Small intestine (tissue), 7 donors: Measurements from ENCODE around the gene DOCK7. TPM values are rescaled to one million over a fixed set of nuclear protein-coding genes. Genes with fewer than 3 reads are reported as not detected.

Experiments used
- DNase-seq, 2 donors: peaks; one replicate each; pipeline versions ENCODE4 v3.0.0 to v3.0.0-alpha.2; 2013
- FAIRE-seq: peaks from 2 replicates; lab custom pipeline; 2012; peaks lifted over from hg19 to GRCh38; lab: Jason Lieb, UNC
- H3K27ac ChIP-seq, 3 donors: one replicate each; pipeline ENCODE4 v1.5.1; 2013; ENCODE audit warnings: low read length in 2 of 3, mild to moderate bottlenecking in 2 of 3, control low read depth in 1 of 3, inconsistent platforms in 1 of 3, low read depth in 1 of 3, moderate library complexity in 1 of 3
- H3K27me3 ChIP-seq, 3 donors: one replicate each; pipeline ENCODE4 v1.6.1; 2013; ENCODE audit warnings: low read length in 3 of 3, inconsistent platforms in 1 of 3; ENCODE audit not compliant: control insufficient read depth in 3 of 3, insufficient read depth in 3 of 3
- H3K36me3 ChIP-seq, 3 donors: one replicate each; pipeline ENCODE4 v1.6.1; 2013; ENCODE audit warnings: low read length in 3 of 3, inconsistent platforms in 1 of 3, low read depth in 1 of 3, mild to moderate bottlenecking in 1 of 3, moderate library complexity in 1 of 3; ENCODE audit not compliant: control insufficient read depth in 3 of 3, insufficient read depth in 2 of 3
- H3K4me1 ChIP-seq, 3 donors: one replicate each; pipeline ENCODE4 v1.6.1; 2013; ENCODE audit warnings: low read length in 2 of 3, inconsistent platforms in 1 of 3, low read depth in 1 of 3, mild to moderate bottlenecking in 1 of 3, moderate library complexity in 1 of 3; ENCODE audit not compliant: control insufficient read depth in 3 of 3, insufficient read depth in 2 of 3
- H3K4me3 ChIP-seq, 3 donors: one replicate each; pipeline ENCODE4 v1.5.1; 2013; ENCODE audit warnings: low read length in 3 of 3, control low read depth in 1 of 3, inconsistent platforms in 1 of 3, low read depth in 1 of 3, mild to moderate bottlenecking in 1 of 3, moderate library complexity in 1 of 3
- H3K9me3 ChIP-seq, 2 donors: one replicate each; pipeline ENCODE4 v1.6.1; 2013; ENCODE audit warnings: low read depth in 1 of 2, low read length in 1 of 2; ENCODE audit not compliant: control insufficient read depth in 2 of 2, insufficient read depth in 1 of 2
- WGBS, 3 donors: extraction: QIAGEN DNeasy Blood & Tissue Kit; methylation state at CpG; one replicate each; pipeline ENCODE4 v1.1.7; 2013; 5-methylcytosine and 5-hydroxymethylcytosine counted together
- polyA plus RNA-seq, 4 donors: library from polyadenylated mRNA; stranded (reverse) in 3 of 4; unstranded in 1 of 4; fragments of 200-250 nt in 3 of 4; fragments of 120-200 nt in 1 of 4; gene quantifications; one replicate each; pipeline versions ENCODE4 v1.2.1 to v1.2.3, GENCODE V29; 2013
- donor health status: healthy with polysubstance abuse.
- donor health status: control.
- donor health status: control.
- donor health status: Bipolar disorder and iron deficiency.
- donor health status: healthy.

DOCK7 gene
- polyA plus RNA-seq, 4 donors: 4.9 to 25.5 (median 7.0) TPM

DNA sequence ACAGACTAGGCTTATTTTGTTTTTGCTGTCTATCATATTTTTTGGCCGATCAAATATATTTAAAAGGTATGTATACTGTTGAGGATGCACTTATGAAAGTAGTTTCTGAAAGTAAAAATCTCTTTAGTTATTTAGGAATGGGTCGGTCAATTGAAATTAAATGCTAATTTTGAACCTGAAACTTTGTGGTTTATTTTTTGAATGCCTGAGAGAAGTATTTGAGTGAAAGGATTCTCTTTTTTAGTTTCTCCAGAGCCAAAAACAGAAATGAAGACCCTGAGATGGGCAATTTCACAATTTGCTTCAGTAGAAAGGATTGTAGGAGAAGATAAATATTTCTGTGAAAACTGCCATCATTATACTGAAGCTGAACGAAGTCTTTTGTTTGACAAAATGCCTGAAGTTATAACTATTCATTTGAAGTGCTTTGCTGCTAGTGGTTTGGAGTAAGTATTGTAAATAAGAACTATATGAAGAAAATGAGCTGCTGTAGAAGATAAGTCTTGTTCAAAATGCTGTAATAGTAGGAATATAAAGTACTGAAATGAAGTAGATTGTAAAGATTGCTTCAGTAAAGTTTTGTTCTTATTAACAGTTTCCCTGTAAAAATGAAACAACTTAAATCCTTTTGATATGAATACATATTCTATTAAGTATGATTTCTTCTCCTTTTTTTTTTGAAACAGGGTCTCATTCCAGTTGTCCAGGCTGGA lies 239.8 kb downstream of the DOCK7 start:
- 74 to 84% (median 78%) methylated on average over 3 of the region's 3 CpGs for WGBS, 3 donors
- Histone ChIP-seq H3K27me3 (no peaks in the 10 kb centered on the region), H3K27ac (no peak overlapping the region), H3K9me3 (no peaks in the 10 kb centered on the region), H3K4me3 (no peak overlapping the region), H3K4me1 (no peaks in the 10 kb centered on the region), H3K36me3 (peaks cover 10 to 32% (median 12%) of the 10 kb centered on the region in 3 donors)
- no peak for DNase-seq
- no peak for FAIRE-seq

DNA sequence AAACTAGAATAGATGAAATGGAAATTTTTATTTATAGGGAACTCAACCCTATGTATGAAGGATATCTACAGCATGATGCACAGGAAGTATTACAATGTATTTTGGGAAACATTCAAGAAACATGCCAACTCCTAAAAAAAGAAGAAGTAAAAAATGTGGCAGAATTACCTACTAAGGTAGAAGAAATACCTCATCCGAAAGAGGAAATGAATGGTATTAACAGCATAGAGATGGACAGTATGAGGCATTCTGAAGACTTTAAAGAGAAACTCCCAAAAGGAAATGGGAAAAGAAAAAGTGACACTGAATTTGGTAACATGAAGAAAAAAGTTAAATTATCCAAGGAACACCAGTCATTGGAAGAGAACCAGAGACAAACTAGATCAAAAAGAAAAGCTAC lies 243.5 kb downstream of the DOCK7 start:
- no peaks in the 10 kb centered on the region for H3K4me1 ChIP-seq
- H3K9me3 ChIP-seq: no peaks in the 10 kb centered on the region
- whole genome bisulfite sequencing, 3 donors: 88 to 97% (median 94%) methylated on average over 1 of the region's 1 CpG
- no peaks in the 10 kb centered on the region for H3K27me3 ChIP-seq
- no peak for DNase-seq
- no peak overlapping the region for H3K27ac ChIP-seq
- no peak overlapping the region for H3K4me3 ChIP-seq
- no peak for FAIRE-seq
- H3K36me3 ChIP-seq: peaks cover 6 to 31% (median 6%) of the 10 kb centered on the region in 3 donors

DNA sequence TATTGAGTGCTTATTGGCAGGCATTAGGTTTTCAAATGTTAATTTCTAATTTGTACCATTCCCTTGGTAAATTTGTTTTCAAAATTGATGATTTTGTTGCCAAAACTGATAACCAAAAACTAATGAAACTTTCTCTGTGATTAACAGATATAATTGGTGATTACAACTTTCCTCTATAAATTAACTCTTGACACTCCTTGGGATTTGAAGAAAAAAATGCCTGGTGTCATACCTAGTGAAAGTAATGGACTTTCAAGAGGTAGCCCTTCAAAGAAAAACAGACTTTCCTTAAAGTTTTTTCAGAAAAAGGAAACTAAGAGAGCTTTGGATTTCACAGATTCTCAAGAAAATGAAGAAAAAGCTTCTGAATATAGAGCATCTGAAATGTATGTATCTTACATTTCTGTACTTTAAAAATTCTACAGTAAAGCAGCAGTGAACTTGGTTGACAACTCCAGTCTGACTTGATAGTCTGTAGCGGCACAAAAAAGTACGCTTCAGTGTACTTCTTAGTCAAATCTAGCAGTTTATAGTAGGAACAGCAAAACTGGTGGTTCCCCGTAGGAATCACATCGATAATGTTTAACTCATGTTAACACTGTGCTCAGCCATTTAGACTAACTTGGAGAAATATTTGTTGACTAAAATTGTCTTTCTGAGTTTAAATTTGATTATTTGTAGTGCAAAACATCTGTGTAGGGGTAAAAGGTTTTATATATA lies 248.4 kb downstream of the DOCK7 start:
- FAIRE-seq (no peak), DNase-seq (peak in 1 of 2 donors; percentile 46)
- H3K36me3 ChIP-seq: peaks cover 2 to 9% (median 2%) of the 10 kb centered on the region in 3 donors
- WGBS, 3 donors: 27 to 48% (median 35%) methylated on average over 4 of the region's 4 CpGs
- no peaks in the 10 kb centered on the region for H3K27me3 ChIP-seq
- no peaks in the 10 kb centered on the region for H3K9me3 ChIP-seq
- no peak overlapping the region for H3K4me3 ChIP-seq
- H3K4me1 ChIP-seq: peaks cover 0 to 5% (median 0%) of the 10 kb centered on the region in 3 donors
- no peak overlapping the region for H3K27ac ChIP-seq

DNA sequence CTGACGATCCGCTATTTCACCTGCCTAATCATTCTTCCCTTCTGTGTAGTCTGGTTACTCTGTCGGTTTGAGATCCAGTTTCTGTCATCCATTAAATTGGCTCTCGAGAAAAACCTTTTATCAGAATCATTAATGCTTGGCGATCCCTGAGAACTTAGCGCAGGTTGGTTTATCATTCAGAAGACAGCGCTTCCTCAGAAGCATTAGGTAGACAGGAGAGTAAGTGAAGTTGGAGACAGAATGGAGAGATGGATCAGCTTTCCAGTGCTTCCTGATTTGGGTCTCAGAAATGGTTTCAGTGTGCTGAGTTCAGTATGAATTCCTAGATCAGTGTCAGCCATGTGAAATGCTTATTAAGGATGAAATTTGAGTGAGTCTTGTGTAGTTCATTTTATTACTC lies 250.0 kb downstream of the DOCK7 start:
- Histone ChIP-seq H3K27ac (peak overlapping the region in 2 of 3 donors; percentile 4 to 95), H3K36me3 (peaks cover 0 to 5% (median 2%) of the 10 kb centered on the region in 3 donors), H3K9me3 (no peaks in the 10 kb centered on the region), H3K27me3 (no peaks in the 10 kb centered on the region), H3K4me3 (peak overlapping the region; percentile 65 to 92 (median 88)), H3K4me1 (peaks cover 0 to 5% (median 0%) of the 10 kb centered on the region in 3 donors)
- FAIRE-seq (no peak), DNase-seq (peak; percentile 27 to 34)
- 0 to 2% (median 1%) methylated on average over 7 of the region's 7 CpGs for WGBS, 3 donors

DNA sequence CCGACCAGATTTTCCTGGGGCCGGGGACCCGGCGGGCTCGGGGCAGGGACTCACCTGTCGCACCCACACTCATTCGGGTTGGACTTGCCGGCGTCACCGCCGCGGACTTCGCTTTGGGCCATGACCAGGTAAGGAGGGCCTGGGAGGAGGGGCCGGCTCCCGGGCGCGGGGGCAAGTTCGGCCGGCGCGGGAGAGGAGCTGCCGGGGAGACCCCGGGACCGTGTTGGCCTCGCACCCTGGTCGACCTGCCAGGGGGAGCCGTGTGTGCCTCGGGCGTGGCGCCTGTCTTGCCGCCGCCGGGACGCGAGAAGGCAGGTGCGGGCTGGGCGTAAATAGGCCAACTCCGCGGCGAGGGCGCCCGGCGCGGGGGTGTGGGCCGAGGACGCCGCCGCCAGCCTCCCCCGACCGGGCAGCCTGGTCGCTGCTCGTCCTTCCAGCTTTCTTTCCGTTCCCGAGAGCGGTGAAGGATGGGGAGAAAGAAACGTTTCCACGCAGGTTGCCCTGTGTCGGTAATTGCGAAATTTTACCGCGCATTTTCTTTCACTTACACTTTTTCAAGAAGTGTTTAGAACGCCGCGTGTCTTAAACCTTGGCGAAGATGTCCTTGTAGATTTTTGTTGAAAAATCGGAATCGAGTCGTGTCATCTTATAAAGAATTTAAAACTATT lies 250.8 kb downstream of the DOCK7 start:
- H3K27me3 ChIP-seq: no peaks in the 10 kb centered on the region
- FAIRE-seq: no peak
- H3K27ac ChIP-seq: peak overlapping the region; percentile 95 to 98 (median 96)
- 0% methylated on average over 63 to 68 of the region's 68 CpGs for WGBS, 3 donors
- H3K9me3 ChIP-seq: no peaks in the 10 kb centered on the region
- H3K4me1 ChIP-seq: peaks cover 0 to 5% (median 0%) of the 10 kb centered on the region in 3 donors
- peaks cover 0 to 2% (median 0%) of the 10 kb centered on the region in 3 donors for H3K36me3 ChIP-seq
- H3K4me3 ChIP-seq: peak overlapping the region; percentile 65 to 92 (median 88)
- peak in 1 of 2 donors; percentile 61 for DNase-seq

DNA sequence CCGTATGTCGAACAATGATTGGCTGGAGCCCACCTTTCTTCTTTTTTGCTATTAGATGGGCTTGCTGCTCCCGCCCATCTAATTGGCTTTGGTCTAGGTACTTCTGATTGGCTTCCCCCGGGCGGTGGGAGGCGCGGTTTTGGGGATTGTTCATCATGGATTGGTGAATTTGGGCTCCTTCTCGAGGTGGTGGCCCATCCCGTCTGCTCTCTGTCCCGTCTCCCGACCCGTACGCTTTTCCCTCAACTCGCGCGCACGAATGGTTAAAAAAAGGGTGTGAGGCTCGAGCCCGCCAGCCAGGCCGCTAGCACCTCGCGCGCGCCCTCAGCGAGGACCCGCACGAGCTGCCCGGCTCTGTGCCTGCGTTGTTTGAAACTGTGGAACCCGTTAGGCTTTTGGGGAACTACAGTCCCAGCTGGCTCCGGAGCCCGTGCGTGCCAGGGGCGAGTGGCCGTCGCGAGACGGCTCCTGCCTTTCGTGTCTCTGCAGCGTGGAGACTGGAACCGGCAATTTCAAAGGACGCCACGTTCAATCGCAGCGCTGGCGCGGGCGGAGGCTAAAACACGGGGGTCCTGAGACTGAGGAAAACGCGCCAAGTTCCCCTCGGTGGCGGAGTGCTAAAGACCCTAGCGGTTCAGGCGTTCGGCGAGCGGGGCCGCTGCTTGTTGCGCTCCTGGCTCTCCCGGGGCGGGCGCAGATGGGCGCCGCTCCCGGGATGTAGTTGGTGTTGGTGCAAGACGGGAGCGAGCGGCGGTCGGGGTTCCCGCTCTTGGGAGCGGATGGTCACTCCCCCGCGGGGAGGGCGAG lies 251.5 kb downstream of the DOCK7 start, which contains the start of gene USP1:
TSS of gene USP1 (plus strand) at position 584 of the 807 bp plus-strand sequence. CDS start 2,819 bp downstream, outside the sequence.
- 0% methylated on average over 66 to 76 of the region's 76 CpGs for WGBS, 3 donors
- DNase-seq (peak; percentile 99), FAIRE-seq (no peak)

DNA sequence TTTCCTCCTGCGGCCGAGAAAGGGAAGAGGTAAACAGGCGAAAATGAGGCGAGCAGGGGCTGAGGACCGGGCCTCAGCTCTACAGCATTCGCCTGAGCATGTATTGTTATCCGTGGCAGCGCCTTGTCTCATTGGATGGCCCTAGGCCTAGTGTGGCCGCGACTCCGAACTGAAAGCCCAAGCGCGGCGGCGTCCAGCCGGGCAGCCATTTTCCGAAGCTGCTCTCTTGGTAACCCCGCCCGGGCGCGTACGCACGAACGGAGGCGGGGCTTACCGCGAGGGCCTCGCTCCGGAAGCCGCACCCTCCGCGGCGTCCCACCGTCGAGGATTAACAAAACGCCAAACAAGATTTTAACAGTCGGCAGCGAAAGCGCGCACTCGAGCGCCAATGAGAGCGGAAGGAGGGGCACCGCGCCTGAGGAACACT lies 252.1 kb downstream of the DOCK7 start:
- Histone ChIP-seq H3K9me3 (no peaks in the 10 kb centered on the region), H3K27me3 (no peaks in the 10 kb centered on the region), H3K4me3 (peak overlapping the region; percentile 61 to 88 (median 65)), H3K27ac (peak overlapping the region; percentile 95 to 98 (median 96)), H3K36me3 (no peaks in the 10 kb centered on the region), H3K4me1 (peaks cover 0 to 5% (median 0%) of the 10 kb centered on the region in 3 donors)
- 0 to 1% (median 0%) methylated on average over 45 of the region's 45 CpGs for WGBS, 3 donors
- no peak for DNase-seq
- FAIRE-seq: no peak

More for the DNA sequence above, 251.5 kb downstream of the DOCK7 start, which contains the start of gene USP1:
- Histone ChIP-seq H3K4me3 (peak within 1 kb of the TSS; percentile 65 to 92 (median 88)), H3K36me3 (peaks cover 0 to under 1% (median 0%) of the 10 kb centered on the region in 3 donors), H3K27me3 (no peaks in the 10 kb centered on the region), H3K27ac (peak within 1 kb of the TSS; percentile 95 to 98 (median 96)), H3K4me1 (peaks cover 0 to 5% (median 0%) of the 10 kb centered on the region in 3 donors), H3K9me3 (no peaks in the 10 kb centered on the region)
